SK-N-SH (cell line): ENCODE measurements around the gene RYR3. TPM values are rescaled to one million over a fixed set of nuclear protein-coding genes. Genes with fewer than 3 reads are reported as not detected.

Source experiments
- CTCF ChIA-PET: fragments of 300-600, 350-600 bp; formaldehyde crosslinking; extraction: SDS; loops from one replicate; lab custom pipeline; 2021; lab: Yijun Ruan, JAX
- POLR2A ChIA-PET: fragments of 350-600 bp; sonication (Branson Sonifier 250); formaldehyde crosslinking; extraction: SDS; loops from one replicate; lab custom pipeline; 2020; ENCODE audit warnings: antibody characterized with exemption, inconsistent platforms; lab: Yijun Ruan, JAX
- DNase-seq: peaks from one replicate; pipeline ENCODE4 v3.0.0; 2012
- H2AFZ ChIP-seq: fragments of 200-600 bp; sonication (generic); 2 replicates; pipeline ENCODE4 v1.8.1; 2016; ENCODE audit warnings: antibody characterized with exemption, mild to moderate bottlenecking, low read depth
- H3F3A ChIP-seq: fragments of 200-600 bp; sonication (generic); replicated peaks from 2 replicates; pipeline ENCODE3; 2016; ENCODE audit warnings: antibody characterized with exemption, mild to moderate bottlenecking; ENCODE audit not compliant: insufficient read depth
- H3K27ac ChIP-seq, 2 experiments: fragments of 200-500 bp in 1 of 2; fragments of 200-600 bp in 1 of 2; sonication (Bioruptor generic) in 1 of 2; sonication (generic), shearing (Covaris generic) in 1 of 2; 2 replicates each; pipeline versions ENCODE4 v1.5.1 to v1.6.1; 2014 to 2016; ENCODE audit warnings: low read depth in 2 of 2, inconsistent platforms in 1 of 2, low read length in 1 of 2, mild to moderate bottlenecking in 1 of 2, mixed read lengths in 1 of 2
- H3K27me3 ChIP-seq: fragments of 200-600 bp; sonication (generic), shearing (Covaris generic); 2 replicates; pipeline ENCODE4 v1.6.1; 2016; ENCODE audit warnings: mixed run types; ENCODE audit not compliant: insufficient read depth
- H3K36me3 ChIP-seq, 2 experiments: fragments of 200-500 bp in 1 of 2; fragments of 200-600 bp in 1 of 2; sonication (Bioruptor generic) in 1 of 2; sonication (generic) in 1 of 2; replicated peaks in 1 of 2; 2 replicates each; pipeline versions ENCODE3 to v1.5.1; 2014 to 2016; ENCODE audit warnings: low read length in 1 of 2, mild to moderate bottlenecking in 1 of 2; ENCODE audit not compliant: insufficient read depth in 2 of 2, control insufficient read depth in 1 of 2
- H3K4me1 ChIP-seq, 2 experiments: fragments of 200-500 bp in 1 of 2; fragments of 200-600 bp in 1 of 2; sonication (Bioruptor generic) in 1 of 2; sonication (generic), shearing (Covaris generic) in 1 of 2; 2 replicates each; pipeline versions ENCODE4 v1.5.1 to v1.6.1; 2014 to 2016; ENCODE audit warnings: low read depth in 1 of 2, low read length in 1 of 2, mixed run types in 1 of 2; ENCODE audit not compliant: insufficient read depth in 2 of 2, control insufficient read depth in 1 of 2
- H3K4me2 ChIP-seq: fragments of 200-600 bp; sonication (generic), shearing (Covaris generic); 2 replicates; pipeline ENCODE4 v1.6.1; 2017; ENCODE audit warnings: mixed run types
- H3K4me3 ChIP-seq, 2 experiments: fragments of 200-500 bp in 1 of 2; fragments of 200-600 bp in 1 of 2; sonication (Bioruptor generic) in 1 of 2; sonication (generic), shearing (Covaris generic) in 1 of 2; 2 replicates each; pipeline versions ENCODE4 v1.5.1 to v1.8.1; 2014 to 2016; ENCODE audit warnings: low read depth in 2 of 2, inconsistent platforms in 1 of 2, low read length in 1 of 2, mild to moderate bottlenecking in 1 of 2, mixed read lengths in 1 of 2, moderate library complexity in 1 of 2
- H3K79me2 ChIP-seq: fragments of 200-600 bp; sonication (generic); 2 replicates; pipeline ENCODE4 v1.8.1; 2017; ENCODE audit warnings: mild to moderate bottlenecking; ENCODE audit not compliant: insufficient read depth
- H3K9ac ChIP-seq: fragments of 200-600 bp; sonication (generic); 2 replicates; pipeline ENCODE4 v1.6.1; 2017; ENCODE audit warnings: mixed run types
- H3K9me2 ChIP-seq: fragments of 200-600 bp; sonication (generic); 2 replicates; pipeline ENCODE4 v1.6.1; 2017; ENCODE audit warnings: mixed run types
- H3K9me3 ChIP-seq: fragments of 200-600 bp; sonication (generic); 2 replicates; pipeline ENCODE4 v1.6.1; 2017; ENCODE audit warnings: mixed run types, mild to moderate bottlenecking, moderate library complexity
- H4K20me1 ChIP-seq: fragments of 200-600 bp; sonication (generic); 2 replicates; pipeline ENCODE4 v1.6.1; 2017; ENCODE audit warnings: mild to moderate bottlenecking, mixed run types; ENCODE audit not compliant: insufficient read depth
- CHD2 ChIP-seq: fragments of 150-350 bp; IDR thresholded peaks from 2 replicates; pipeline ENCODE4 v1.6.1; 2018; ENCODE audit warnings: low read length; ENCODE audit not compliant: partially characterized antibody
- CTCF ChIP-seq: fragments of 200-600 bp; sonication (generic); IDR thresholded peaks from 2 replicates; pipeline ENCODE4 v1.6.1; 2017; ENCODE audit warnings: antibody characterized with exemption, mild to moderate bottlenecking, moderate library complexity
- ELF1 ChIP-seq: IDR thresholded peaks from 2 replicates; pipeline ENCODE4 v1.4.0; 2012
- FOSL2 ChIP-seq: IDR thresholded peaks from 2 replicates; pipeline ENCODE4 v1.4.0; 2012; ENCODE audit warnings: low read depth, mild to moderate bottlenecking, moderate library complexity, borderline replicate concordance
- FOXM1 ChIP-seq: IDR thresholded peaks from 2 replicates; pipeline ENCODE4 v1.4.0; 2012; ENCODE audit warnings: low read depth, mild to moderate bottlenecking
- MAX ChIP-seq: IDR thresholded peaks from 2 replicates; pipeline ENCODE4 v1.4.0; 2012; ENCODE audit warnings: low read depth
- MEF2A ChIP-seq: IDR thresholded peaks from 2 replicates; pipeline ENCODE4 v1.4.0; 2012; ENCODE audit warnings: low read depth, borderline replicate concordance
- MXI1 ChIP-seq: IDR thresholded peaks from 2 replicates; pipeline ENCODE4 v1.6.1; 2012; ENCODE audit warnings: mild to moderate bottlenecking, low read depth, low read length, improper control_type of control experiment
- NRF1 ChIP-seq: IDR thresholded peaks from 2 replicates; pipeline ENCODE4 v1.6.1; 2012; ENCODE audit warnings: low read depth, mild to moderate bottlenecking, low read length
- PBX3 ChIP-seq: IDR thresholded peaks from 2 replicates; pipeline ENCODE4; 2012
- RAD21 ChIP-seq: IDR thresholded peaks from 2 replicates; pipeline ENCODE4 v1.6.1; 2012; ENCODE audit warnings: mild to moderate bottlenecking, low read length
- RCOR1 ChIP-seq: fragments of 150-350 bp; IDR thresholded peaks from 2 replicates; pipeline ENCODE4 v1.6.1; 2017; ENCODE audit warnings: antibody characterized with exemption, low read length
- RXRA ChIP-seq: IDR thresholded peaks from 2 replicates; pipeline ENCODE4 v1.4.0; 2012; ENCODE audit warnings: low read depth, mild to moderate bottlenecking, borderline replicate concordance
- SMC3 ChIP-seq: IDR thresholded peaks from 2 replicates; pipeline ENCODE4 v1.6.1; 2012; ENCODE audit warnings: low read depth, low read length, improper control_type of control experiment
- TAF1 ChIP-seq: IDR thresholded peaks from 2 replicates; pipeline ENCODE4 v1.6.1; 2012; ENCODE audit warnings: low read depth, mild to moderate bottlenecking, low read length, moderate library complexity, borderline replicate concordance
- TEAD4 ChIP-seq: IDR thresholded peaks from 2 replicates; pipeline ENCODE4 v1.4.0; 2012; ENCODE audit warnings: mild to moderate bottlenecking, borderline replicate concordance; ENCODE audit not compliant: insufficient read depth
- ZBTB33 ChIP-seq: IDR thresholded peaks from 2 replicates; pipeline ENCODE4 v1.4.0; 2012; ENCODE audit warnings: low read depth, borderline replicate concordance
- WGBS: methylation state at CpG from one replicate; pipeline ENCODE4 v1.1.6; 2017; ENCODE audit warnings: low lambda C conversion rate; 5-methylcytosine and 5-hydroxymethylcytosine counted together
- polyA plus RNA-seq, 3 experiments: library from polyadenylated mRNA; depleted of rRNA; stranded (reverse); fragments of >200 nt; gene quantifications; 2 replicates each; pipeline ENCODE4 v1.2.3, GENCODE V29; 2012

The RYR3 gene
- polyA plus RNA-seq, 1 of the 3 experiments (the other 2 are of a cell fraction) = 0.02 TPM

- H3K4me1 ChIP-seq = no peaks in the 10 kb centered on the region
- no peak overlapping the region for H2AFZ ChIP-seq
- H3K4me3 ChIP-seq = no peak overlapping the region
- TF ChIP-seq ELF1 (no peak), MEF2A (no peak), FOSL2 (no peak), TAF1 (no peak), RCOR1 (no peak), MAX (no peak), RXRA (no peak), FOXM1 (no peak), SMC3 (no peak), NRF1 (no peak), MXI1 (no peak), TEAD4 (no peak), PBX3 (no peak), CTCF (no peak), CHD2 (no peak), ZBTB33 (no peak), RAD21 (no peak)
- TF ChIP-seq, all 33 proteins: peak for 0
- ChIA-PET POLR2A (no interaction called here), CTCF (no interaction called here)
- no peak for DNase-seq
- H3K4me2 ChIP-seq = no peak overlapping the region
- 29% methylated on average over 3 of the region's 3 CpGs for WGBS
- H3K9ac ChIP-seq = no peak overlapping the region
- H3F3A ChIP-seq = no peaks in the 10 kb centered on the region
- H4K20me1 ChIP-seq = no peaks in the 10 kb centered on the region
- no peaks in the 10 kb centered on the region for H3K27me3 ChIP-seq
- no peaks in the 10 kb centered on the region for H3K9me2 ChIP-seq
- H3K79me2 ChIP-seq = no peaks in the 10 kb centered on the region
- no peaks in the 10 kb centered on the region for H3K9me3 ChIP-seq
- H3K36me3 ChIP-seq = no peaks in the 10 kb centered on the region
- H3K27ac ChIP-seq = no peak overlapping the region
These were observed 114.4 kb downstream of the RYR3 start for GRCh38 chr15:33425142-33425541.
